Endothelial cell of hepatic sinusoid (primary cell): ENCODE results near the gene PARD3B.

Experiments used
- in situ Hi-C: cut with HindIII; loops from 2 replicates; pipeline ENCODE4 v1.10.0; 2017; ENCODE audit warnings: low sequenced_read_pairs

The PARD3B gene

GRCh38 chr2:205169012-205169411, 623.7 kb downstream of the PARD3B start:
- in situ Hi-C loops = no loop called here

DNA sequence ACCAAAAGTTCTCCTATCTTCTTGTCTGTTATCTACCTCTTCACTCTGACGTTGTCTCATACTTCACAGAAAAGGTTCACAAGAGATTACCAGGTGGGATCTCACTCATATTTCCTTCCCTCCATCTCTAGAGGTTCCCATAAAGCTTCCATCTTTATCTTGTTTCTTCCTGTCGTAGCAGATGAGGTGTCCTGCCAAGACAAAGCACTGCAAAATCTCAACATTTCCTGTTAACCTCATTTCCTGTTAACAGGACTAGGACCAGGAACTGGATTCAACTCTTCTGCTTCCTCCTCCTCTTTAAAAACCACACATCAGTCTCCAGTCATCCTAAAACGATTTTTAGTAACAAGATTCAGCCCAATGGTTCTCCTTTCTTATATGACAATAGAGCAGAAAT, 624.2 kb downstream of the PARD3B start:
- in situ Hi-C loops = no loop called here

- in situ Hi-C loops = no loop called here
Observed at GRCh38 chr2:205170399-205170798, 625.1 kb downstream of the PARD3B start.

DNA sequence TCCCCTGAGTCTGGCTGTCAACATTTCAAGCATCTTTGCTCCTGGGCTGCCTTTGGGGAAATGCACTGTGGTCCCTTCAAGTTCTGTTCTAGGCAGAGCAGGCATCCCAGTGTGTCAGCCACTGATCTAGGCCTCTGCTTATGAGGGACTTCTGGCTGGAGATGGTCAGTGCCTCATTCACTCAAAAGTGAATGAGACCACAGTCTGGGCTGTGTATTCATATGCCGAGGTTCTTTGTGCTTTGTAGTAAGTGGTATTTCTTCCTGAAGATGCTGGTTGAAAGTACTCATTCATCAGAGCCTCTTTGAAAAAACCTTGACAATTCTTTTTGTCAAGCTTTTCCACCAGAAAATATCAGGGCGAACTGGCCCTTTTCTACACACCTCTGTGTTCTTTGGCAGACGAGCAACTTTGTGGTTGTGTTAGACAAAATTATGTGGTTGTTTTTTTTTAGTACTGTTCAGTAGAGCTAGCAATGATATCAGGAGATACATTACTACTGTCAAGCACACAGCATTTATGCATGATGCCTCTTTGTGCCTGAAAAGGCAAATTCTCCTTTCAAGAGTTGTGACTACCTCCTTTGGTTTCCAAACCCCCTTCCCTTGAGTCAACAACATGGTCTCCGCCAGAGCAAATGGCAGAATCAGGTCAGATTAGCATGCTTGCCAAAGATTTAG, 626.1 kb downstream of the PARD3B start:
- in situ Hi-C loops = no loop called here

GRCh38 chr2:205175831-205176230, 630.6 kb downstream of the PARD3B start:
- in situ Hi-C loops = no loop called here

DNA sequence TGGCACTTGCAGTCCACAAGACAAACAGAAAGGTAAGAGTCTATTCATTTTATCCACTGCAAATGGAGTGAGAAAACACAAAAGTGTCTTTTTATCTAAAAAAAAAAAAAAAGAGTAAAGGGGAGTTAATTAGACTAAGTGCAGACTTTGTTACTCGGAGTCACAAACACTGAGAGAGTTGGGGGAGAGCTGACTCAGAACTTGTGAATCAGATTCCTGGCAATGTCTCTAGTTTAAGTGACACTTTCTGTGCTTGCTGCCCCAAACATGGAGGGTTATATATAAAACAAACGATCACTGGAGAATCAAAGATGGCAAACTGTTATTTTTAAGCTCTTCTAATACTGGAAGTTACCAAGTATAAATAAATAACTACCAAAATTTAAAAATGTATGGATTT, 631.3 kb downstream of the PARD3B start:
- in situ Hi-C loops = no loop called here

GRCh38 chr2:205177546-205177945, 632.3 kb downstream of the PARD3B start:
- in situ Hi-C loops = no loop called here

DNA sequence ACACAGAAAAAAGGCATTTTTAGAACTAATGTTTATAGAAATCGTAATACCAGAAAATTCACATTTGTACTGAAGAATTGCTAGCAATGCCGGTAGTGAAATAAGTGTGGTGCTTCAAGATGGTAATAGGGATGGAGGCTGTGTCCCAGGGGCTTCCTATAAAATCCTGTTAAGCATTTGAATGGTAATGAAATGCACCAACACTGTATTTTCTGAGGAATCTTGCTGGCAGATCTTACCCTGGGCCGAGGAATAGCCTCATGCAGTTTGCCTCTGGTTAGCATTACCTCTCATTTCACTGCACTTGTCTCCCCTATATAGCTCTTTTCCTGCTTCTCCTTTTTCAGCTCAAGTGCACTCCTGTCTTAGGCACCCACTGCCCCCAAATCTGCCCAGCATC, 635.5 kb downstream of the PARD3B start:
- in situ Hi-C loops = no loop called here

DNA sequence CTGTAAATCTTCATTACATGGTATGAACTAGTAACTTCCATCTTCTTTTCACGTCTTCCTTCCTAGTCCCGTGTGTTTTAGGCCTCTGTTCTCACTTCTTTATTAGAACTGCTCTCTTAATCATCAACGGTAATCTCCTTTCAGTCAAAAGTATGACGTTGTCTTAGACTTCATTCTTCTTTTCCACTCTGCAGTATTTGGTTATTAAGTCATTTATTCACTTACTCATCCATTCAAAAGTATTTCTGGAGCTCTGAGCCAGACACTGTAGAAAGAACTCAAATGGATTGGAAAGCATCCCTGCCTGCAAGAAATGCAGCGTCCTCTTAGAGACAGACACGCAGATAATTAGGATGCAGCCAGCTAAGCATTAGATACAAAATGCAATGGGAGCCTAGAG, 642.5 kb downstream of the PARD3B start:
- in situ Hi-C loops = no loop called here

- in situ Hi-C loops = no loop called here
Observed at GRCh38 chr2:205188239-205189138, 643.2 kb downstream of the PARD3B start.

GRCh38 chr2:205189301-205189700, 644.0 kb downstream of the PARD3B start:
- in situ Hi-C loops = no loop called here

GRCh38 chr2:205190528-205190927, 645.3 kb downstream of the PARD3B start:
- in situ Hi-C loops = no loop called here

GRCh38 chr2:205193125-205193835, 648.0 kb downstream of the PARD3B start:
- in situ Hi-C loops = no loop called here

GRCh38 chr2:205193836-205194228, 648.6 kb downstream of the PARD3B start:
- in situ Hi-C loops = no loop called here

DNA sequence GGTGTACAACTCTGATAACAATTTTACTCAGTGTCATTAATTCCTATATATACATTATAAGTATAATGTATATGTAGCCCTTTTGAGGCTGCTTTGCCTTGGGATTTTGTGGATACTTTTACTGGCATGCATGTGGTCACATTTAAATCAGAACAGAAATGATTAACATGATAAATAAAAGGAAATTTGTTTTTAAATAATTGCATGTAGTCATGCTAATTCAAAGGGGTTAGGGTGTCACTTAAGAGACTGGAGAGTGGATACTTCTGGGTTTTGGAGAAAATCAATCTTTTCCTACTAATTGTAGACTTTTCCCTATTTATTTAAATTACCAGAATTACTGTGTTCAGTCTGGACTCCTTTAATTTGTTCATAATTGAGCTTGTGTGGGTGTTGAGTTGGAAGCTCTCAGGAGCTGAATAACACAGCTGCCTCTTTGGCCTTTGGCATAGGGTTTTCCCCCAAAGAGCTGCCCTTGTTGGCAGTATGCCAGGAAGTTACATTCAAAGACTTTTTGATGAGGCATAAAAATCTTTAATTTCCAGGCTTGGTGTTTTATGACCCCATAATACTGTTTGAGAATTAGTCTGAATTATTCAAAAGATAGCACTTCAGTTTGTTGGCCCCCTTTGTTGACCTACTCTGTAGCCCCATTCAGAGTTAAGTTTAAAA, 652.3 kb downstream of the PARD3B start:
- in situ Hi-C loops = no loop called here

GRCh38 chr2:205198140-205198525, 652.9 kb downstream of the PARD3B start:
- in situ Hi-C loops = no loop called here

DNA sequence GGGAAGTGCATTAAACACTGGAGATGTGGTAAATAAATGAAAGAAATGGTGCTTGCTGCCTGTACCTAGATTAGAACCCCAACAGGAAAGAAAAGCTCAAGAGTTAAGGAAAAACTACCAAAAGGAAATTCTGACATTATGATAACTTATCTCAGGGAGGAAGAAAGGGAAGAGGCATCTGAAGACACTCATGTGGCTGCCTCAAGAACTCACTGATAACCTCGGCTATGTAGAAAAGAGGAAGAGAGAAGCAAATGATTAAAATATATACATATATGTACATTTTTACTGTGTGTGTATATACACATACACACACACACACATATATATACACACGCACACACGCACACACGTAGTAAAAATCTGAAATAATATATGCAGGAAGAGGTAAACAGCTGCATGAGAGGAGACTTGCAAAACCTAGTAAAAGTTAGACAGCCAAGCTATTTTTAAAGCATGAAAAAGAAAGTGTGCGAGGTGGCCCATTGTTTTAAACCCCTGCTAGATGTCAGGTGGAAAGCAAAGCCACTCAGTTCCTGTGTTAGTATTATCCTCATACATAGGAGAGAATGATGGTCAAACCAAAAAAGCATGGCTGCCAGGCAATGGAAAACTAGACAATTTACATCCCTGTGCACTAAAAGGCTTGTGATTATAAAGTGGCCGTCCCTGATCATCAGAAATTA, 654.0 kb downstream of the PARD3B start:
- in situ Hi-C loops = no loop called here

- in situ Hi-C loops = no loop called here
Observed at GRCh38 chr2:205210494-205210893, 665.2 kb downstream of the PARD3B start.

DNA sequence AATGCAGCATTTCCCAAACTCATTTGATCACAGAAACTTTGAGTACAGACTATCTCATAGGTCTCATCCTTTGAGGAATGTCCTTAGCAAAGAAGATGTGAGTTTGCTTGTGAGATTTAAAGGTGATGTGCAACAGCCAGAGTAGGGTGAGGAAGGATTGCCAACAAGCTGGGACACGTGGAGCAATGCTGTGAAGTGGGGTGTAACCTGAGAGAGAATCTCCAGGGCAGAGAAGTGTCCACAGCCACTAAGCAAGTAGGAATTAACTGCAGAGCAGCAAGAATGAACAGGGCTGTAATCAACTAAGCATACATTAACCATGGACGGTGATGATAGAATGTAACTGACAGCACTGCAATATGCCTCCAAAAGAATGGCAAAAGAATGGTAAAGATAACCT, 667.1 kb downstream of the PARD3B start:
- in situ Hi-C loops = no loop called here

- in situ Hi-C loops = no loop called here
Observed at GRCh38 chr2:205216092-205216491, 670.8 kb downstream of the PARD3B start.

DNA sequence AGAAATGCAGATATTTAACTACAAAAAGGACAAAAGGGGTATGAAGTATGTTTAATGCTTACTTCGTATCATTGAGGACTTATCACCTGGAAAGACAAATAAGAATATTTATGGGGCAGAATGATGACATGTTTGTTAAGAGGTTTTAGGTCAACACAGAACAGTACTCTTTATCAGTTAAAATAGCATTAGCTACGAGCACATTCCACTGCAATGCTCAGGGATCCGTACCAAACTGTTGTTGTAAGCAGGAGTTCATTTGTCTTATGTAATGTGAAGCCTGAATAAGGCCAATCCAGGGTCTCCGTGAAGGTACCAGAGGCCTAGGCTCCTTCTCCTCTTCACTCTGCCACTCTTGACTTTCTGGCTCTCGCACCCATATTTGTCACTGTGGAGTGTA, 671.3 kb downstream of the PARD3B start:
- in situ Hi-C loops = no loop called here
